GM18502 (cell line): ENCODE results near the gene CARTPT.

ENCODE experiments used
- ATAC-seq: cut with Tn5 transposase; IDR thresholded peaks from one replicate; pipeline ENCODE4 v1.9.1; 2021; ENCODE audit warnings: mild to moderate bottlenecking; ENCODE audit not compliant: unreplicated experiment, poor library complexity

CARTPT gene

GRCh38 chr5:71719063-71719964 lies at the start of gene CARTPT:
Gene CARTPT, plus strand, starts transcription at chr5:71719275. Its CDS starts 19 bp downstream, at chr5:71719294.
- ATAC-seq, result no peak

DNA sequence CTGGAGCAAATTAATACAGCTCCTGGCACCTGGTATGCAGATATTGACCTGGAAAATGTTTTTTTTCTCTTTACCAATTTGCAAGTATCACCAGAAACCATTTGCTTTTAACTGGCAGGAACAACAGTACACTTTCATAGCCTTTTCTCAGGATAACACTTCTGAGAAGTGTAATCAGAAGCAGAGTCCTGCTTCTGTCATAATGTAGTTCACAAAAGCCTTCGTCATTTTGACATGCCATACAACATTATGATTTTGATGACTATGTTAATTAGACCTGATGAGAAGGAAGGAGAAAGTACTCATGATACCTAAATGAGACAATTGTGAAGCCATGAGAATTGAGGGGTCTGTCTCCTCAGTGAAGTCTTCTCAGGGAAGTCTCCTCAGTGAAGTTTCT lies 41.1 kb upstream of the CARTPT start:
- no peak for ATAC-seq

- ATAC-seq, result no peak
Observed at GRCh38 chr5:71679714-71680113, 39.4 kb upstream of the CARTPT start.

DNA sequence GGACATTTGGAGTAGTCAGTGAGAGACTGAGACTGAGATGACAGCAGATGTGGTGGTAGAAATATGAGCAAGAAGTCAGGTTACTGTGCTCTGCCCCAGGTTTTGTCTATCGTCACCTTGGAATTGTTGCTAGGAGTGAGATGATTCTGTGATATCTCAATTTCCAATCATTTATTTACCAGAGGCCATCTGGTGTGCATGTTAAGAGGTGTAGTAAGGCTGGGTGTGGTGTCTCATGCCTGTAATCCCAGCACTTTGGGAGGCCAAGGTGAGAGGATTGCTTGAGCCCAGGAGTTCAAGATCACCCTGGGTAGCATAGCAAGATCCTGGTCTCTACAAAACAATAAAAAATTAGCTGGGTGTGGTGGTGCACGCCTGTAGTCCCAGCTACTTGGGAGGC lies 38.6 kb upstream of the CARTPT start:
- no peak for ATAC-seq

DNA sequence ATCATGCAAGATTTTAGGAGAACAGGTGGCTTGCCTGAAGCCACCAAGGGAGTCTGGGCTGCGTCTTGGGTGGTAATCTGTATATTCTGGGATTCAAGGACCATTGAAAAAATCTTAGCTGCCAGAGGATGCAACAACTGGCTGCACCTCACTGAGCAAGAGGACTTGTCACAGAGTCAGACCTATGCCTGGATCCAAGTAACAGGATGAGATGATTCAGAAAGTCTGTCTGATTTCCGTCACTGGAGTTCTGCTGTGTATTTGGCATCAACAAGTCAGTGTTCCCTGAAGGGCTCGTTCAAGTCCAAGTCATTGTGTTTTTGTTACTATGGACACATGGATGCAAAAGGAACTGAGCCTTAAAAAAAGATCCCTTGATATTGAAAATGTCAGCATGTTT lies 37.8 kb upstream of the CARTPT start:
- ATAC-seq, result no peak

GRCh38 chr5:71684309-71684708 lies 34.8 kb upstream of the CARTPT start:
- no peak for ATAC-seq

DNA sequence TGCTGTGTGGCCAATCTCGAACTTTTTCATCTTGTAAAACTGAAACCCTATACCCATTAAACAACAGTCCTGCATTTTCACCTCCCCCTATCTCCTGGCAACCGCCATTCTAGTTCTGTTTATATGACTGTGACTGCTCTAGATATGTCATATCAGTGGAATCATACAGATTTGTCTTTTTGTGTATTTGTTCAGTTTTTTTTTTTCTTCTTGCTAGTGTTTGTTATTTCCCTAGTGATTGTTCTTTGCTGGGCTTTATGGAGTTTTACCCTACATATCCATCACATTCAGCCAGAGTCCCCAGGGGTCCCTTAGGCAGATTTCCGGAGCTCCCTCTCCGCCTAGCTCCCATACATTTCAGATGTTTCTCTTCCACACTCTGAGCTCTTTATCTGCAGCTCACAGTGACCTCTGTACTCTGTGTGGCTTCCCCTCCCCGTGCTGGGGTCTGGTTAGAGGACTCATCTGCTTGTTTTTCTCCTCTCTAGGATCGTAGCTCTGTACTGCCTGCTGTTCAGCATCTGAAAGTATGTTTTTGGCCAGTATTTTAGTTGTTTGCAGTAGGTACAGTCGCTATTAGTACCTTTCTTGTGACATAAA lies 25.1 kb upstream of the CARTPT start:
- ATAC-seq, result no peak

GRCh38 chr5:71695071-71695470 lies 24.0 kb upstream of the CARTPT start:
- no peak for ATAC-seq

DNA sequence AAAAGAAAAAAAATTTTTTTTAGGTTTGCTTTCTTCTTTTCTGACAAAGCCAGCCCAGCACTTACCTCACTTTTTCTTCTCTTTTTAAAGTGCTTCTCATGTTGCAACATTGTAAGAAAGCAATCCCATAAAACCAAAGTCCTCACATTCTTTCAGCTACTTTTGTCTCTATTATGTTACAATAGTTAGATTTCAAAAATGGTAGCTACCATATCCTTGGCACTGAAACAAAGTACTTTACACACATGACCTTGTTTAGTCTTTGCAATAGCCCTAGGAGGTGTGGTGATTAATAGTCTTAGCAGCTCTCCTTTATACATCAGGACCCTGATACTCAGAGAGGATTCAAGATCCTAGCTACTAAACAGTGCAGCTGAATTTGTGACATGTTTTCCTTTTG lies 23.5 kb upstream of the CARTPT start:
- ATAC-seq, result no peak

- no peak for ATAC-seq
Observed at GRCh38 chr5:71697967-71698366, 21.1 kb upstream of the CARTPT start.

DNA sequence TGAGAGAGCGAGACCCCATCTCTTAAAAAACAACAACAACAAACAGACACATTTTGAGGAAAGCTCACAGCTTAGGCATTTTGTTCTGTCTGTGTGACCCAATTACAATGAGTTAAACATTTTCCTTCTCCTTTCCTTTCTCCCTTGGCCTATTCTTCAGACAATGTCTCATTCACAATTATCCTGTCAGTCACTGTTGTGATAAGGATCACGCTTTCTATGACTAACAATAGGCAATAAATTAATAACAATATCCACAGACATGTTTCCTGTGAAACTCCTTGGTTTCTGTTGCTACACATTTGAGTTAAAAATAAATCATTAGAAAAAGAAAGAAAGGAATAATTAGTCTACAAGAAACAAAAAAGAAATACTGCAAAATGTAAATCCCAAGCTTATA lies 19.8 kb upstream of the CARTPT start:
- ATAC-seq, result no peak

DNA sequence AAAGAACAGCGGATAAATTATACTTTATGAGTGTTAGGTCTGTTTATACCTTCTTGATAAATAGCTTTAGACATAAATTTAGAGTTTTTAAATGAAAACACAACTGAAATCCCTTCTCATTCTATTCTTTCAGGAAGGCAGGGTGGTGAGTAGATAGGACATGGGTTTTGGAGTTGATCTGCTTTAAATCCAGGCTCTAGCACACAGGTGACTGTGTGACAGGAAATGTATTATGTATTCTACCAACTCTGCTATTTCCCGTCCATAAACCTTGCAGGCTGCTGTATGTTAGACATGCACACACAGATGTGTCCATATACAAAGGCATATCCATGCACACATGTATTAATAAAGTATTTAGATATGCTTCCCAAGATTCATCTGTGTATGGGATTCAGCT lies 19.3 kb upstream of the CARTPT start:
- ATAC-seq, result no peak

GRCh38 chr5:71700803-71701202 lies 18.3 kb upstream of the CARTPT start:
- ATAC-seq, result no peak

DNA sequence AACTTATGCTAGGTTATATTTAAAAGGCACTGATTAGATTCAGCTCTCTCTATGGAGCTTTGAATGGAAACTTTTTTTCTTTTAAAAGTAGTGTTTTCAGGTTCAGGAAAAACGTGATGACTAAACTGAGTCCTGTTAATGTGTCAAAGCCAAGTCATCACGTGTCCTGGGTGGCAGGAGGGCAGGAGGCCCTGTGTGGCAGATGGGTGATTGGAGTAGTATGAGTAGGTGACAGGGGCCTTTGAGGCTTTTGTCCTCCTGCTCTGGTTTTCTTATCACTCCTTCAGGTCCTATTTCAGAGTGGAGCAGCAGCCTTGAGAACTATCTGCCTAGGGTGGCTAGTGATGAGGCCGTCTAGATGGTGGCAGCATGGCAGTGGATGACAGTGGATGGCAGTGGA lies 17.7 kb upstream of the CARTPT start:
- no peak for ATAC-seq

- no peak for ATAC-seq
Observed at GRCh38 chr5:71703941-71704340, 15.1 kb upstream of the CARTPT start.

- no peak for ATAC-seq
Observed at GRCh38 chr5:71705421-71705820, 13.7 kb upstream of the CARTPT start.

DNA sequence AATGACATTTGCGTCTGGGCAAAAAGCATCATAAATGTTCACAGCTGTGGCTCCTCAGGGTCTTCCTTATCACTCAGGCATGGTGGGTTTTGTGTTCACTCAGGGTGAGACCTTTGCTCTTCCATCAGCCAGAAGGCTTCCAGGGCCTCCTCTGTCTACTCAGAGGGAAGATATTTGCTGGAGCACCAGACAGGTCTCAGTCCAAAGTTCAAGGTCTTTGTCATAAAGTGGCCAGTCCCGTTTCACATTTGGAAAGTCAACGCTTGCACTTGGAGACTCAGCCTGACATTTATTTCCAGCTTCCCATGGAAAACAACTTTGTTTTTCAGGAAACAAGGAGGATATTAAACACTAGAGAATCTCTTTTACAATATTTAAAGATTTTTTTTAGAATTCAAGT lies 12.2 kb upstream of the CARTPT start:
- ATAC-seq, result no peak

- no peak for ATAC-seq
Observed at GRCh38 chr5:71711610-71712009, 7.5 kb upstream of the CARTPT start.

GRCh38 chr5:71714911-71715310 lies 4.2 kb upstream of the CARTPT start:
- no peak for ATAC-seq

GRCh38 chr5:71727978-71728377 lies 8.9 kb downstream of the CARTPT start:
- no peak for ATAC-seq

- no peak for ATAC-seq
Observed at GRCh38 chr5:71731015-71731414, 11.9 kb downstream of the CARTPT start.

- ATAC-seq, result no peak
Observed at GRCh38 chr5:71732011-71732410, 12.9 kb downstream of the CARTPT start.
